Endometrial microvascular endothelial cells (primary cell): ENCODE results near the gene LARP4B. TPM values are rescaled to one million over a fixed set of nuclear protein-coding genes. Genes with fewer than 3 reads are reported as not detected.

Experiments used
- in situ Hi-C: cut with HindIII; loops from 2 replicates; pipeline ENCODE4 v1.10.0; 2017; ENCODE audit warnings: low sequenced_read_pairs, low pct_unique_long_range_greater_than_20kb; ENCODE audit errors: inconsistent ontology term
- total RNA-seq: library from RNA; depleted of rRNA; stranded (reverse); fragments of >200 nt; gene quantifications from one replicate; pipeline ENCODE4 v1.2.3, GENCODE V29; 2015; ENCODE audit errors: inconsistent ontology term

The LARP4B gene
- total RNA-seq, 1 donor from 2014 or later, result 31.8 TPM

DNA sequence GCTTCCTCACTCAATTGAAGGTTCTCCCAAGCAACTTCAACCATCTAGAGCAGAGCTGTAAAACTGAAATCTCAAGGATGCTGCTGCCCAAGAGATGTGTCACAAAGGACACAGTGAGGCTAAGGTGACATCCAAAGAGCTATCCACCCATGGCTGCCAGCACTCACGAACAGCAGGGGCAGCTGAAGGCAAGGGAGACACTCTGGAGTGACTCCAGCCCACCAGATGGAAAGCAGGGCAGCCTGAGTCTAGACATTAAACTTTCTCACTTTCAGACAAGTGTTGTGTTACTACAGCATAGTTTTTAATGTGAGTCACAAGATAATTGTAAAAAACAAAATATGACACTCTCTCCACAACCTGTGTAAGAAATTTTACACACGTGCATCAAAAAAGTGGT is 113.5 kb downstream of the LARP4B start:
- in situ Hi-C loops, result no loop called here

DNA sequence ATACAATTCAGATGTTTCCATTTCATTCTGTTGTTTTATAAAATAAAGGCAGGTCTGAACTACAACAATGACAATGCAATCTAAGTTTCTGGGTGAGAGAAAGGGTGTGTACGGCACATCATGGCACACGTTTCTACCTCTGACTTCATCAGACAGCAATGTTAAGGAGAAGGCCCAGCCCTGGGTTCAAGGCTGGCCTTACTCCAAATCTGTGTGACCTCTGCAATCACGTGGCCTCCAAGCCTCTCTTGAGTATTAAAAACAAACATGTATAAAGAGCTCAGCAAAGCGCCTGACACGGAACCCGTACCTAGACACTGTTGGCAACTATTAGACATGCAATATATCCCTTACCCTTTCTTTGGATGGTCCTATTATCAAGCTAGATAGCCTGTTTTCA is 114.1 kb downstream of the LARP4B start:
- in situ Hi-C loops, result no loop called here

DNA sequence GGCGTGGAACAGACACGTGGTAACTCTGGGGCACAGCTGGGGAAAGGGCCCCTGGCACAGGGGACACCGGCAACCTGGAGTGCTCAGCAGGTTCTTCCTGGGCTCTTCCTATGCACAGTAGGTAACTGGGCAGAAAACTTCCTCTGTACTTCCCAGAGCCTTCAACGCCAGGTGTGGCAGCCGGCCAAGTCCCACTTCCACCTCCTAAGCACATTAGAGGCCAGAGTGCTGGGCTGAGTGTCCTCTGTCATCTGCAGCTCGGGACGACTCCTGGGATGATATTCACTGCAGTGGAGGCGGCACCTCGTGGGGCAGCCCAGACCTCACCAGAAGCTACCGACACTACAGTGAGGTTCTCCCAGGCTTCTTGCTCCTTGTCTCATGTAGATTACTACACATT is 114.5 kb downstream of the LARP4B start:
- in situ Hi-C loops, result no loop called here

DNA sequence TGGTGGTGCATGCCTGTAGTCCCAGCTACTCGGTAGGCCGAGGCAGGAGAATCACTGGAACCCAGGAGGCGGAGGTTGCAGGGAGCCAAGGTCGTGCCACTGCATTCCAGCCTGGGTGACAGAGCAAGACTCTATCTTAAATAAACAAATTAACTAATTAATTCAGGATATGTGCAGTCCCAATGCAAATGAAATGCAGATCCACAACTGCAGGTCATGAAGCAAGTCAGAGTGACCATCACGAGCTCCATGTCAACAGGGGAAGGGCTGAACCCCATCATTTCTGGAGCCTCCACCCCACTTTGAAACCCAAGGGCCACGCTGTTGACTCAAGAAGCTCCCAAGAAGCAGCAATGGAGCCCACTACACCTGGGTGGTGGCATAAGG is 115.4 kb downstream of the LARP4B start:
- in situ Hi-C loops, result no loop called here

DNA sequence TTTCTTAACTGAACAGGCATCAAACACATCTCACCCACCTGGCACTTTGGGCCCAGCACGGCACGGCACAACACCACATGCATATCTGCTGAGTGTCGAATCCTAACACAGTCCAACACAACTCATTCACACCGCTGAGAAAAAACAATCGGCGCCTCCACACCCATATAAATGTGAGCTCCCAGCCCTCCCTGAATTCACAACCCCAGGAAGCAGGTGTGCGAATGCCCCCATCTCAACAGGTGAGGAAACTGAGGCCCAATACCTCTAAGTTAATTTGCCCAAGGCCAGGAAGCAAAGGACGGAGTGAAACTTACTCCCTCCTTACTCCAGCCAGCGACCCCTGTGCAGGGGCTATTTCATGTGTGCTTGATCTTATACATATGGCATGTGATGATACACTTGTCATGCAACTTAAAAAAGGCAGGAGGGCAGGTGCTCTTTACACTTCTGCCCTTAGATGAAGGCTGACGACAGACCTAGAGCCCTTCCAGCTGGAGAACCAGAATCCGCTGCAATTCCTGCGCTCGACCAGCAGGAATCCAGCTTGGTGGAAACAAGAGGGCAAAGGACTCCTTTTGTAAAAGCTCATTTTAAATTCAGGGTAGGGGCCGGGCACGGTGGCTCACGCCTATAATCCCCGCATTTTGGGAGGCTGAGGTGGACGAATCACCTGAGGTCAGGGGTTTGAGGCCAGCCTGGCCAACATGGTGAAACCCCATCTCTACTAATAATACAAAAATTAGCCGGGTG is 116.0 kb downstream of the LARP4B start:
- in situ Hi-C loops, result no loop called here

DNA sequence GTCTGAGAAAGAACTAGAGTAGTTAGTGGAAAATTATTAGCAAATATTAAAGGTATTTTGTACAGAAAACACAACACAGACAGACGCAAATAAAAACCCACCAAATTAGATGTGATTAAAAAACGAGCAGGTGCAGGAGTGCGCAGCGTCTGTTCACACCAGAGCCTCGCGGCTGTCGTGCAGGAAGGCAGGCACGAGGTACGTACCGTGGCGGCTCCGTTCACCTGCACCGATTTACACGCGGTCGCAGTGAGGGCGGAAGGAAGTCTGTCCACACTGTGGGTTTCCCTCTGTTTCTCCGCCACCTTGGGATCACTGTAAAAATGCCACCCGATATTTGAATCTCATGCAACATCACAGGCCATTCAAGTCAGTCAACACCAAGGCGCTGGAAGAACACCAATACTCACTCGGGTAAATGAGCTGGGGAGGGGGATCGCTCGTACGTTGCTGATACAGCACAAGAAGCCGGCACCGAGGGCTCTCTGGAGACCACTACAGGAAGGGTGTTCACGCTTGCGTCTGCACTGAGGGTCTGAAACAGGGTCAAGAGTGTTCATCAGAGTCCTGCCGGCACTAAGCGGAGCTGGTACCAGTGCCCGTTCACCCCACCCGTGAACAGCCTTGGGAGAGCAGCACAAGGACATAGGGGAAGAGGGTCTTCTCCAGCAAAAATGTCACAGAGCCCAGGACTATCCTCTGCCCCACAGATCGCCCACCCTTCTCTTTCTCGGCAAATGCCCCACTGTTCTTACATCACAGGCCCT is 116.8 kb downstream of the LARP4B start:
- in situ Hi-C loops, result no loop called here

DNA sequence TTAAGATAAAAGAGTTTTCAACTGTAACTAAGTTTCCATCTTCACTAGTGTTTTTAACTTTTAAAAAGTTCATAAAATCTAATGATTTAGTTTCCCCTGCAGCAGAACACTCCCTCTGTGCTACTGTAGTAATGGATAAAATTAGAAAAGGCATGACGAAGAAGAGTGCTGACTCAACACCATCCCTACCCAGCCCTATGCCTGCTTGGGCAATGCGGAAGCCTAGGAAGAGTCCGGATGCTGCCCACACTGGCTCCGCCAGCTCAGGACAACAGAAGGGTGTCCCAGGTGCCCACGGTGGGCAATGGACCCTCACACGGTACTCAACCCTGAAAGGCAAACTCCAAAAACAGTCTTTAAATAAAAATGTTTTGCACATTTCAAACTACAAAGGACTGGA is 118.2 kb downstream of the LARP4B start:
- in situ Hi-C loops, result no loop called here

DNA sequence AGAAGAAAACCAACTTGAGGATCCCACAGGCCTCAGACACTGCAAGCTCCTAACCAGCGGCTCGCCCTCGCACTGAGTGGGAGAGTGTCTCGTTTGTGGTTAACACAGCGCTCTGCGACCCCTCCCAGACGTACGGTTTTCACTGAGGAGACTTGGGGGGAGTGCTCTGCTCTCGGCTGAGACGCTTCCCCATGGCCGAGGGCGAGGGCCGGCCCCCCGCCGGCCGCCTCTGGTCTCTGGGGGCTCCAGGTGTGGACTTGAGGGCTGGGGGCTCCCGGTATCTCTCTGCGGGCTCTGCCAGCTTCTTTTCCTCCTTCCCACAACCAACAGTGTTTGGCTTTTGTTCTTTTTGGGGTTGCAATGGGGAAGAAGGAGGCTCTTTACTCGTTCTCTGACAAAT is 118.7 kb downstream of the LARP4B start:
- in situ Hi-C loops, result no loop called here

DNA sequence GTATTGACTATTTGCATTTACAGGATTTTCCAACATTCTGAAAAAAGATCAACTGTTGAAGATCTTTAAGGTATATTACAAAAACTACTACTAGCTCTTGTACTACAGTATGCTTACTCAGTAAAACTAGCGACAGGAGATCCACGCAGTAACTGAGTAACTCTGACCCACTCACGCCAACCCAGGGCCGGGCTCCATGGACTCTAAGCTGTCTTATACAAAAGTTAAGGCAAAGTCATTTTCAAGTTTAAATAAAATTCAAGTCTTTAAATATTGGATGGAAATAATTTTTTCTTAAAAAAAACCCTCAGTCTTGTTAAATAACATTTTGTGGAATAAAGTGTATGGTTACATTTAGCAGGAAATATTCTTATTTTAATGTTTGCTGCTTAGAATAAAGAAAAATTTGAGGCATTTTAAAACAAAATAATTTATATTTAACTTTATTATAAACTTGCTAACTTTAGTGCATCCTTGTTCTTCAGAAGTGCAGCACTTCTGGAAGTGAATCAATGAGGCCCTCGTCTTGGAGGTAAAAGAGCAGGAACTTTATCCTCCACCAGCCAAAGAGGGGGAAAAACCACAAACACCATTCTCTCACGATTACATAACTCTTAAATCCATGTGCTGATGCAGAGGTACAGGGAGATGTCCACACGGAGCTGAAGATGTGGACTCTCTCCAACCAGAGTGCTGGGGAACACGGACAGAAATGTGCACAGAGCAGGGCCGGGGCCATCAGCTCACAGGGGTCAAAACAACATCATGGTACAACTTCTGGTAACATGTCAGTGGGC is 119.9 kb downstream of the LARP4B start:
- in situ Hi-C loops, result no loop called here

DNA sequence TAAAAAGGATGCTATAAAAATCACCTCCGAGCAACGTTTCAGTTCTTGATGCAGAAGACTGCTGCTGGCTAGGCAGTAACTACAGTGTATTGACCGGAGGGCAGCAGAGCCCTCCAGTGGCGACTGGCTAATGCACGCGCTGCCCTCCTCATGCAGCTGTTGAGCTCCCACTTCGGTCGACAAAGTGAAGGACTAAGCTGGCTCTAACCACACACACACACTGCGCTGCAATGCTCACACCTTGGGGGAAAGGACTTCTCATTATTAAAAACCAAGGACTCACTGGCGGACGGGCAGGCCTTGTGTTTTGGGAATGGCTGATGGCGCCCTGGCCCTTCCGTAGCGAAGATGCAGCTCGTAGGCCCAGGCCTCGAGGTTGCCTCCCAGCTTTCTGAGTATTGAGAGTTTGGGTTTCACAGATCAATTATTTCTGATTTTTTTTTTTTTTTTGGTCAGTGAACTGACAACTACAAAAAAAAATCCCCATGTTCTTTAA is 121.1 kb downstream of the LARP4B start:
- in situ Hi-C loops, result no loop called here

DNA sequence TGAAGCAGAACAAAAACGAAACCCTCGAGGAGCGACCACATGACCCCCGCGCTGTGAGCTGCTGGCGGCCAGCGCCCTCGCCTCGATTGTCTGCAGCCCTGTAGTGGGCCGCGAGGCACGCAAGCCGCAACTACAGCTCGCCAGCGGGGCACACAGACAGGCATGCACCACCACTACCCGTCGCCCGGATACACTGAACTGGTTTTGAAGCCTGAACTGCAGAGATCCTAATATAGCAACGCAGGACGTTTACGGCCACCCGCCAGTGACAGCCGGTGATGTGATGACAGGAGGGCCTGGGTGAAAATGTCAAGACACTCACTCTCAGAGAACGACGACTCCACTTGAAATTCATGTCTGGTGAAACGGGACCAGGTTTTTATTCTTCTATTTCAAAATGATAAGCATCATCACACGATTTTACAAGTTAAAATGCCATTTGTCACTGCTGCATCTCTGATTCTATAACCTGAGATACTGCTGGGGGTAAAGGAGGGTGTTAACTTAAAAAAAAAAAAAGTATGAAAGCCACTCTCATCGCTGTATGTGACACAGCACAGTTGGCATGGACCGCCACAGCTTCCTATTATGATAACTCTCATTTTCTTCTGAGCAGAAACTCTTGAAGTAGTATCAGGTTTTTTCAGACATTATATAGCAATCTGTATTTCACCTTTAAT is 121.7 kb downstream of the LARP4B start:
- in situ Hi-C loops, result no loop called here

DNA sequence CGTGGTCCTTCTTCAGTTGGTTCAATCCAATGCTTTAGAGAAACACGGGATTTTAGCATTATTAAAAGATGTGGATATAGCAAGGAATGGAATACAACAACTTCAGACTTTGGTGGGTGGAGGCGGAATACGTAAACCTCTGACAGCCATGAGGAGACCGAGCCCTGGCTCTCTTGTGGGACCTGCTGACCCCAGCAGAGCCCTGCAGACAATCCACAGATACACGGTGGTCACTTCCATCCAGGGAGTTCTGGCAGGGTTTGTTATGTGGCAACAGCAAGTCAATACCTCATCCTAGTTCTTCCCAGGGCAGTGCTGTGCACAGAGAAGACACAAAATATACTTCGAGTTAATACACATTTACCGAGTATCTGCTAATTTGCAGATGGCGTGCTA is 123.5 kb downstream of the LARP4B start:
- in situ Hi-C loops, result no loop called here

DNA sequence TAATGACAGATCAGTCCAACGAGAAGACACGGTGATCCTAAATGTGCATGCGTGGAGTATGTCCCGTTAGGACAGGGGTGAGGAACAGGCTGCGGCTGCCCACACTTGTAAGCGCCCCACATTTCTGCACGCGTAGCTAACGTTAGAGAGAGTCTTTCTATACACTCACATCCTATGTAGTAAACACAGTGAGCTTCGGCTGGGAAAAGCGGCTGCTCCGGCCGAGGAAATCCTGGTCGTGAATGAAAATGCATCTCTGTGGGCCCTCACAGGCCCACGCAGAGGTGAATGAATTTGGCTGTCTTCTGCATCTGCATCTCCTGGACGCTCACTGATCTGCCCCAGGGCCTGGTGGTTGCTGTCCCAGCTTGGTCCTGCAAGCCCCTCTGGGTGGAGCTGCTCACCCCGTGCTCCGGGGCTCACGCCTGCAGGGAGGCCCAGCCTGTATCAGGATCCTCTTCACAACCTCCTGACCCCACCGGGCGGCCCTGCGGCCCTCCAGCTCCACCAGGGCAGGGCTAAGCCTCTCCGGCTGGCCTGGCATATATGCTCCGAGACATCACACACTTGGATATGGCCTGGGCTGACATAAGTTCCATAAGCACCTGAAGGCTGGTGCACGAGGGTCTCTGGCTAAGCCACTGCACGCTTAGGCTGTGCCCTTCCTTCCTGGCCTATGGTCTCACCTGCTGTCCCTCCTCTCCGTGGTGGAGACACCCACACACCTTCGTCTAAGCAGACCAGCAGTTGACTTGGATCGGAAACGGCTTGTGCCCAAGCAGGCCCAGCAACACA is 124.1 kb downstream of the LARP4B start:
- in situ Hi-C loops, result no loop called here

DNA sequence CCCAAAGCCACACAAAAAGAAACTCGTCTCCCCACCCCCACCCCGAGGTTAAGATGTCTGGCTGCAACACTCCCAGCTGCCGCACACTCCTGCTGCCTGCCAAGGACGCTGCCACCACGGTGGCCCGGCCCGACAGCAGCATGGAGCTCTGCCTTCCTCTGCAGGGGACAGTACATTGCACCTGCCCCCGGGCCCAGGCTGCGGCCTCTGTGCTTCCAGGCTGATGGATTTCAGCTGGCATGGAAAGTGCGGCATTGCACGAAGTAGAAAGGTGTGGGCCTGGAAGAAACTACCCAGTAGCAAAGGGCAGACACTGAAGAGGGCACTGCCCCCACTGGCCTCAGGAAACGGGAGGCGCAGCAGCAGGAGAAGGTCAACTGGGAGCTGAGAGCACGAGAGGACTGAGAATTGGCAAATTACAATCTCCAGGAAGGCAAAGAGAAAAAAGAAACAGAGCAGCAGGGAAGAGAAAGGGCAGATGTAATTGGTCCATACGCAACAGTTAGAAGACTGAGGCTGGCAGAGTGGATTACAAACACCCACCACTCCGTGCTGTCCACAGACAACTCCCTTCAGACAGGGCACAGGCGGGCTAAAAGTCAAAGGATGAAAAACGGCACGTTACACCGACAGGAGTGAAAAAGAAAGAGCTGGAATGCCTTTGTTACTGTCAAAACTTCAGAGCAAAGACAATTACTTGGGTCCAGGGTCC is 124.9 kb downstream of the LARP4B start:
- in situ Hi-C loops, result no loop called here

DNA sequence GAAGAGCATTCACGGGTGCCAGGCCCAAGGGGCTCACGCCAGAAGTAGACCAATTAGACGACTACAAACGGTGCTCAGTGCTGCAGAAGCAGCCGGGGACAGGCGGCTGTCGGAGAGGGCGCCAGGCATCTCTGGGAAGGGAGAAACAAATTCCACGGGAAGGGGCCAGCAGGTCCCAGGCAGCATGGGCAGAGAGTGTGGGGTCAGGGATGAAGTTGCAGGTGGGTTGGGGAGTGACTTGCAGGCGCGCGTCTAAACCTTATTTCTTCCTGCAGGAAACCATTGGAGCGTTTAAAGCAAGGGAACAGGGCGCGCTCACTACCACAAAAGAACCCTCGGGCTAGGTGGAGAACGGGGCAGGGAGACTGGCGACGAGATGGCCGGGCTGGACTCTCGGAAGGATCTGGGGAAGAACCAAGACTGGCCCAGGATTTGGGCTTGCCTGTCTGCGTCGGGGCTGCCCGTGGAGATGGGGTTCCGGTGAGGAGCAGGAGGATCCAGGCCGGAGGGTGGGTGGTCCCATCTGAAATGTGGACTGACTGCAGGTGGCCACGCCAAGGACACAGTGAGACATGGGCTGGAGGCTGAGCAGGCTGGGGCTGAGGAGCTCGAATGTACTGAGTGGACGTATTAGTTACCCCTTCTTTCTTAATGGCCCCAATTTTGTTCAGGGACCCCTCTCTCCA is 125.7 kb downstream of the LARP4B start:
- in situ Hi-C loops, result no loop called here

DNA sequence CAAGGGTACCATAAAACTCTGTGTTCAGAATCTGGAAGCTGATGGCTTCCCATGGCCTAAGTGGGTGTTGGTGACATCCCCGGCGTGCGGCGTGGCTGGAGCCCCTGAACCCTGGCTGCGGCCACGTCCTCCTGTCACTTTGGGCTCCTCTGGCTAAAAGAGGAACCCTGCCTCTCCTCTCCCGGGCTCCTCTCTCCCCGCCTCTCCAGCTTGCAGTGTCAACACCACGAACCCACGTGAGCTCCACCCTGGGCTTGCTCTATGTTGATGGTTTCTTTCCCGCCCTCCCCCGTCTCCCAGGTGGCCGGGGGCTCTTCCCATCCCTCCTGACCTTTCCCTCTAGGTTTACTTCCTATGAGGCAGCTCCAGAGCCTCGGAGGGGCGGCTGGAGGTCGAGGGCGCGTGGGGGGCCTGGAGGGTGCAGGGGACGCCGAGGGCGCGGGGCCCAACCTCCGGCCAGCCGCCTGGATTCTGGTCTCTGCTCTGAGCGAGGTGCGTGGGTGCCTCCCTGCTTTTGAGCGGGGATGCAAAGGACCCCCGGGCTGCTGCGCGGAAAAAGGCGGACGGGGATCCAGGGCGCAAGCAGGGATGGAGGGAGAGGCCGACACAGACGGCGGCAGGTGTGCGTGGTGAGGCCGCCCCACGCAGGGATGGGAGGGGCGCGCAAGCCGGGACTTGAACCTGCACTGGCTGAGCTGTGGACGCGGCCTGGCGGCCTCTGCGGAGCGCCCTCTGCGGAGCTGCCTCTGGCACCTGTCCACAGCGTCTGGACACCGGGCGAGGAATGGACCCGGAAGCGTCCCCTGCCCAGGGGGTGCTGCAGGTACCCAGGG is 126.5 kb downstream of the LARP4B start:
- in situ Hi-C loops, result no loop called here
